ENCODE measurements around the gene ESRRA.

Gene ESRRA

DNA sequence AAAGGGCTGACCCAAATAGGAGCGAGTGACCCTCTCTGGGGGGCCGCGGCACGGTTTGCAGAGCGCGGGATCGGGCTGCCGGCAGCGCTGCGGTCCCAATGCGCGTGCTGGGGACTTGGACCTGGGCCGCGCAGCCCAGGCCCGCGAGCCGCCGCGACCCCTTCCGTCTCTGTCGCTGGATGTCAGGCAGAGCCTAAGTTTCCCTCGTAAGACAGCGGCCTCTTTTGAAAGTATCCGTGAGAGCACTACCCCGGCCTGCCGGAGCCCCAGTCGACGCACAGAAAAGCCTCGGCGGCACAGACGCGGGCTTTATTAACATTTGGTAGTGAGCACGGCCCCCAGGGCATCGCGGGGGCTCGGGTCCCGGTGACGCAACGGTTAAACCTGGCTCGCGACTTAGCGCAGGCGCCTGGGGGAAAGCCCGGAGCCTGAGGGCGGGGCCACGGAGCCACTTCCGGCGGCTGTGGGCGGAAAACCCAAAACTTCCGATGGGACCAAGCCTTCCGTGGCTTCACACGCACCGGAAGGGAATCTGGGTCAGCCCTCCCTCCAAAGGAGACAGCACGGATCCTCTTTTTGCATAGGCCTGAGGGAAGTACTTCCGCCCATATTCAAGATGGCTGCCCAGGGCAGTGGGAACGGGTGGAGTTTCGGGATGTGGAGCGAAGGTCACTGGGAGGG, 35.6 kb upstream of the ESRRA start:
- peak overlapping the region; percentile 71 for H3K4me3 ChIP-seq (ENCODE audit: low read depth, low read length)
- DNase-seq (ENCODE audit: low read depth): peak; percentile 99

GRCh38 chr11:64275031-64275800, 30.1 kb upstream of the ESRRA start:
- no peak overlapping the region for H3K4me3 ChIP-seq (ENCODE audit: low read depth, low read length)
- no peak for DNase-seq (ENCODE audit: low read depth)

- DNase-seq (ENCODE audit: low read depth): no peak
- H3K4me3 ChIP-seq (ENCODE audit: low read depth, low read length): no peak overlapping the region
Observed at GRCh38 chr11:64275841-64276240, 29.5 kb upstream of the ESRRA start.

DNA sequence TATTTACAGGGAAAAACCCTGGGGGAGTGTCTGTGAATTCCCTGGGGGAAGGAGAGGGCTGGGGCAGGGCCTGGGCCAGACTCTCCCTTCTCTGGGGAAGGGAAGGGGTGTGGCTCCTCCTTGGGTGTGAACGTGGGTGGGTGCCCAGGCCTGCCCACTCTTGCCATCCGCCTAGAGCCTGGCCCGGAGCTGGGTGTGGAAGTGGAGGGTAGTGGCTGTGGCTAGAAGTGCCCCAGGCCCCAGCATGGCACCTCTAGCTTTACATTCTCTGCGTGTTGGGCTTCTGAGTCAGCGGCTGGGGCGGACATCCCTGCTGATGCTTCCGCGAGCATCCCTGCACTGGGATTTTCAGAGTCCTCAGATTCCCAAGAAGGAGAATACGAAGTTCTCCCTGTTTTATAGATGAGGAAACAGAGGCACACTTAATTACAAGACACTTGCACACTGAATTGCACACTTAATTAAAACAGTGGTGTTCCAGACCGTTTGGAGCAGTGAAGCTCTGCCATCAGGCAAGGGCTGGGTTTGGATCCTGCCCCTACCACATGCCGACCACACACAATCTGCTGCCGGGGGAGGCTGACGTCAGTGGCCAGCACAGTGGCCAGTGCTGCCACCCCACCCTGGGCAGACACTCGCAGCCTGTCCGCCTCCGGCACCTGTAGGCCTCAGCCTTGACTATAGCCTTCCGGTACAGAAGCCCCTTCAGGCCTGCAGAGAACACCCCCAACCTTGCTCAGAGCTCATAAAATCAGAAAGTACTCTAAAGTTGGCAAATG, 28.5 kb upstream of the ESRRA start:
- DNase-seq (ENCODE audit: low read depth): no peak
- H3K4me3 ChIP-seq (ENCODE audit: low read depth, low read length): no peak overlapping the region

- no peak for DNase-seq (ENCODE audit: low read depth)
- H3K4me3 ChIP-seq (ENCODE audit: low read depth, low read length): no peak overlapping the region
Observed at GRCh38 chr11:64278576-64279190, 26.6 kb upstream of the ESRRA start.

- no peak for DNase-seq (ENCODE audit: low read depth)
- H3K4me3 ChIP-seq (ENCODE audit: low read depth, low read length): no peak overlapping the region
Observed at GRCh38 chr11:64281957-64282770, 23.2 kb upstream of the ESRRA start.

- no peak overlapping the region for H3K4me3 ChIP-seq (ENCODE audit: low read depth, low read length)
- no peak for DNase-seq (ENCODE audit: low read depth)
Observed at GRCh38 chr11:64283092-64283491, 22.2 kb upstream of the ESRRA start.

DNA sequence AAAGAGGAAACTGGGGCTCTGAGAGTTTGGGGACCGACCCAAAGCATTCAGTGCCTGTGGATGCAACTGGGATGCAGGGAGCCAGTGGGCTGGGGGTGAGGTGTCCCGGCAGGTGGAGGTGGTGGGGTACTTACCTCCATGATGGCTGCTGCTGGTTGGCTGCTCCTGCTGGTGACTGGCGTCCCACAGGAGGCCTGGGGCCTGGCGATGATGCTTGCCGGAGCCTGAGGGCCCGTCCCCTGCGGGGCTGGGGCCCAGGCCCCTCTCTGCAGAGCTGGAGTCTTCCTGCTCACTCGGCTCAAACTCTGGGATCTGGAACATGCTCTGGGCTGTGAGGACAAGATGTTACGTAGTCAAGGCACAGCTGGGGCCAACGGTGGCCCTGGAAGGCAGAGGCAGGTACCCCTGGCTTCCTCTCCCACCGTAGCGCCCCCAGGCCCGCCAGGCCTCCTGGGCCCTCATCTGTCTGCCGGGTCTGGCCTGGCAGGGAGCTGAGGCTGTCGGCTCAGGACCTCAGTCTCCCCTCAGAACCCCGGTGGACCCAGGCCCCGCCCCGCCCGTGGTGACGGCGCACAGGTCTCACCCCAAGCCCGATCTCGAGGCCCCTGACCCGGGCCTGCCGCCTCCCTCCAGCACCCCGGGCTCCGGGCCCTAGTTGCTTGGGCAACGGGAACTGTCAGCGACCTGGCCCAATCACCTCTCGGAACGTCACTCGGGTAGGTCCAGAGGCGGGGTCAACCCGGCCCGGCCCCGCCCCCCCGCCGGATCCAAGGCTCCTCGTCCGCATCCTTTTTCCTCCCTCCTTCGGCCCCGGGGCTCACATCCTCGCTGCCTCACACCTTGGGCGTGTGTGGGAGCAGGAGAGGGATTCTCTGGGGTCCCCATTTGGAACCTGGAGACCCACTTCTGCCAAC, 21.0 kb upstream of the ESRRA start, which contains the start of gene BAD:
Gene BAD, minus strand, starts transcription at position 618 of the 914 bp plus-strand sequence. Its CDS starts 297 bp downstream, at position 321.
- peak; percentile 61 for DNase-seq (ENCODE audit: low read depth)
- H3K4me3 ChIP-seq (ENCODE audit: low read depth, low read length): peak within 1 kb of the TSS; percentile 71

- DNase-seq (ENCODE audit: low read depth): no peak
- H3K4me3 ChIP-seq (ENCODE audit: low read depth, low read length): peak within 1 kb of the TSS; percentile 71
Observed at GRCh38 chr11:64284962-64285884, 20.1 kb upstream of the ESRRA start, which contains the start of gene GPR137. GPR137 (plus strand) TSS chr11:64285848; CDS start chr11:64286525, 677 bp downstream.

GRCh38 chr11:64285885-64286800, 19.2 kb upstream of the ESRRA start:
- no peak for DNase-seq (ENCODE audit: low read depth)
- peak overlapping the region; percentile 71 for H3K4me3 ChIP-seq (ENCODE audit: low read depth, low read length)

DNA sequence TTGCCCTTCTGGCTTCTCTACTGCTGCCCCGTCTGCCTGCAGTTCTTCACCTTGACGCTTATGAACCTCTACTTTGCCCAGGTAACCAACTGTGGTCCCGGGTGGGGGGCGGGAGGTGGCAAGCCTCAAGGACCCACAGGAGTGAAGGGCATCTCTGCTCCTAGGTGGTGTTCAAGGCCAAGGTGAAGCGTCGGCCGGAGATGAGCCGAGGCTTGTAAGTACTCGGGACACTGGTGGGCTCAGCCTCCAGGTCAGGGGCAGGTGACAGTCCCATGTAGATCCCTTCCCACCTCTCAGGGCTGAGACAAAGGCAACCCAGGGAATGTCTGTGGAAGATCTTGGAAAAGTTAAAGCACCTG, 18.5 kb upstream of the ESRRA start:
- no peak overlapping the region for H3K4me3 ChIP-seq (ENCODE audit: low read depth, low read length)

DNA sequence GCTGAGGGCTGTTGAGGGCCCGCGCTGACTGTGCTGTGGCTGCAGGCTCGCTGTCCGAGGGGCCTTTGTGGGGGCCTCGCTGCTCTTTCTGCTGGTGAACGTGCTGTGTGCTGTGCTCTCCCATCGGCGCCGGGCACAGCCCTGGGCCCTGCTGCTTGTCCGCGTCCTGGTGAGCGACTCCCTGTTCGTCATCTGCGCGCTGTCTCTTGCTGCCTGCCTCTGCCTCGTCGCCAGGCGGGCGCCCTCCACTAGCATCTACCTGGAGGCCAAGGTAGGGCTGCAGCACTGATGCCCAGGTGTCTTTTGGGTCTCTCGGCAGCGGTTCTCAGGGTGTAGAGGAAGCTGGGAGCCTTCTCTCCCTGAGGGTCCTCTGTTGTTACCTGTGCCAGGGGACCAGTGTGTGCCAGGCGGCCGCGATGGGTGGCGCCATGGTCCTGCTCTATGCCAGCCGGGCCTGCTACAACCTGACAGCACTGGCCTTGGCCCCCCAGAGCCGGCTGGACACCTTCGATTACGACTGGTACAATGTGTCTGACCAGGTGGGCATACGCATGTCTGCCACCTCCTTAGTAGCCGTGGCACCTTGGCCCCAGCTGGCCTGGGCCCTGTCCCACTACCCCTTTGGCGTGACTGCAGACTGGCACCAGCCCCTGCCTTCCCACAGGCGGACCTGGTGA, 17.5 kb upstream of the ESRRA start:
- no peak for DNase-seq (ENCODE audit: low read depth)
- H3K4me3 ChIP-seq (ENCODE audit: low read depth, low read length): no peak overlapping the region

More for the DNA sequence above, 18.5 kb upstream of the ESRRA start:
- no peak for DNase-seq (ENCODE audit: low read depth)

GRCh38 chr11:64288353-64288750, 17.0 kb upstream of the ESRRA start:
- DNase-seq (ENCODE audit: low read depth): no peak
- H3K4me3 ChIP-seq (ENCODE audit: low read depth, low read length): no peak overlapping the region

DNA sequence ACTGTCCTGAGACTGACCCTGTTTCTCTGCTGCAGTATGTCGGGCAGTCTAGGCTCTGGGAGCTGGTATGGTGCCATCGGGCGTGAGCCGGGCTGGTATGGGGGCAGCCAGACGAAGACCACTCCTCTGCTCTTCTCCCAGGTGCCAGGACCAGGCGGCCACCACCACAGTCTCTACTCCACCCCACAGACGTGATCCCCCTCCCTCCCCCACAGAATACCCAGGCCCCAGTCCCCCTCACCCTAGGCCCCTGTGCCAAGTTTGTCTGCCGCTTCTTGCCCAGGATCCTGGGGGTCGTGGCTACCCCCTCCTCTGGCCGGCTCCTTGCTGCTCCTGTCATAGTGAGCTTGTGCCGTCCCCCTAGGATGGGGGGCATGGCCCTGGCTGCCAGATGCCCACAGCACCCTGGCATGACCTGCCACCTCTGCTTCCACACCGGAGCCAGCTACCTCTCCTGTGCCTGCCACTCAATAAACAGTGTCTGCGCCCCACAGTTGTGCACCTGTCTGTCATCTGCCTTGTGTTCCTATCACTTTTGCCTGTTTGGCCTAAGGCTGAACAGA, 16.2 kb upstream of the ESRRA start:
- H3K4me3 ChIP-seq (ENCODE audit: low read depth, low read length): no peak overlapping the region
- DNase-seq (ENCODE audit: low read depth): no peak
